K562 treated with DMSO at 1 percent for 12 hours (cell line): ENCODE results near the gene MS4A8. TPM values are rescaled to one million over a fixed set of nuclear protein-coding genes. Genes with fewer than 3 reads are reported as not detected.

ENCODE experiments used
- total RNA-seq: library from RNA; unstranded; fragments of 300-600 nt; gene quantifications from 2 replicates; pipeline ENCODE4 v1.2.3, GENCODE V29; 2022; ENCODE audit not compliant: insufficient read depth

The MS4A8 gene
- not detected in 2 replicates for total RNA-seq

GRCh38 chr11:60699284-60699691, at the start of gene MS4A8:
MS4A8 (plus strand) TSS chr11:60699612; CDS start chr11:60700861, 1,249 bp downstream.

GRCh38 chr11:60724420-60724819, 25.0 kb downstream of the MS4A8 start, which contains the start of gene MS4A18:
MS4A18 (plus strand) TSS chr11:60724720.

GRCh38 chr11:60756307-60757032, 57.1 kb downstream of the MS4A8 start, which contains the start of gene MS4A15:
MS4A15 (plus strand) TSS chr11:60756867; CDS start chr11:60763734, 6,867 bp downstream.

Other genes starting within 250 kb of the MS4A8 start
- not detected in 2 replicates for gene MS4A1, start 243.8 kb upstream of the MS4A8 start, total RNA-seq
- gene MS4A12, start 206.8 kb upstream of the MS4A8 start, total RNA-seq: not detected in 2 replicates
- not detected in 2 replicates for gene MS4A13, start 184.2 kb upstream of the MS4A8 start, total RNA-seq
- not detected in 2 replicates for gene MS4A18, start 25.1 kb downstream of the MS4A8 start, total RNA-seq
- gene MS4A15, start 57.3 kb downstream of the MS4A8 start, total RNA-seq: not detected in 2 replicates
- not detected in 2 replicates for gene MS4A10, start 85.7 kb downstream of the MS4A8 start, total RNA-seq
- 29.1 and 29.6 TPM in 2 replicates for gene CCDC86, start 142.5 kb downstream of the MS4A8 start, total RNA-seq
- 5.1 and 5.2 TPM in 2 replicates for gene PTGDR2, start 156.3 kb downstream of the MS4A8 start, total RNA-seq
- gene ZP1, start 167.9 kb downstream of the MS4A8 start, total RNA-seq: not detected in 2 replicates
- gene PRPF19, start 207.0 kb downstream of the MS4A8 start, total RNA-seq: 97.0 and 141 TPM in 2 replicates
- gene TMEM109, start 214.5 kb downstream of the MS4A8 start, total RNA-seq: 50.7 and 60.3 TPM in 2 replicates
- gene TMEM132A, start 224.8 kb downstream of the MS4A8 start, total RNA-seq: 0.23 TPM in 1 of 2 replicates, not detected in the other